Gastroesophageal sphincter (tissue), 3 donors: Measurements from ENCODE around the gene DHRS7.

Experiments
- CTCF ChIP-seq, 4 experiments: fragments of 200-600 bp in 2 of 4; fragments of 450-650 bp in 2 of 4; sonication (generic) in 1 of 4; IDR thresholded peaks; one replicate each; pipeline ENCODE4 v1.5.1; 2017 to 2019; ENCODE audit warnings: antibody characterized with exemption in 4 of 4, mild to moderate bottlenecking in 2 of 4, moderate library complexity in 2 of 4
- EP300 ChIP-seq: sonication (generic); formaldehyde crosslinking; IDR thresholded peaks from one replicate; pipeline ENCODE4 v1.6.1; 2017; ENCODE audit warnings: antibody characterized with exemption, mild to moderate bottlenecking
- POLR2A ChIP-seq, 2 donors: fragments of 450-650 bp; IDR thresholded peaks; one replicate each; pipeline ENCODE4 v1.6.1; 2017; ENCODE audit warnings: antibody characterized with exemption in 2 of 2, mild to moderate bottlenecking in 2 of 2, moderate library complexity in 1 of 2
- POLR2AphosphoS5 ChIP-seq: sonication (generic); formaldehyde crosslinking; IDR thresholded peaks from one replicate; pipeline ENCODE4 v1.6.1; 2017; ENCODE audit warnings: antibody characterized with exemption

GRCh38 chr14:60095781-60096450, 69.3 kb downstream of the DHRS7 start:
- TF ChIP-seq CTCF (IDR thresholded peaks at IDR 0.05), result no peak
- TF ChIP-seq EP300, result no peak
- no peak for TF ChIP-seq POLR2AphosphoS5
- no peak for TF ChIP-seq POLR2A (IDR thresholded peaks at IDR 0.05)
